ENCODE measurements around the gene B4GALT5.
"Not testable (repeated sequence)": the region's sequence is repeated elsewhere in the genome, so short reads cannot be mapped to it uniquely, and the experiment has no call there.

The B4GALT5 gene

GRCh38 chr20:49677777-49678758 lies 35.6 kb downstream of the B4GALT5 start:
- no peak for DNase-seq

- DNase-seq = no peak
Observed at GRCh38 chr20:49676581-49677291, 36.9 kb downstream of the B4GALT5 start.

GRCh38 chr20:49675368-49676151 lies 38.1 kb downstream of the B4GALT5 start:
- DNase-seq = no peak

GRCh38 chr20:49674383-49675352 lies 39.0 kb downstream of the B4GALT5 start:
- no peak for DNase-seq

GRCh38 chr20:49672096-49672664 lies 41.5 kb downstream of the B4GALT5 start:
- DNase-seq = no peak

- DNase-seq = no peak
Observed at GRCh38 chr20:49671433-49671832, 42.2 kb downstream of the B4GALT5 start.

- no peak for DNase-seq
Observed at GRCh38 chr20:49669601-49670189, 44.0 kb downstream of the B4GALT5 start.

- DNase-seq = not testable (repeated sequence)
Observed at GRCh38 chr20:49668878-49669195, 44.8 kb downstream of the B4GALT5 start.

GRCh38 chr20:49668181-49668877 lies 45.3 kb downstream of the B4GALT5 start:
- DNase-seq = no peak

- DNase-seq = no peak
Observed at GRCh38 chr20:49666911-49667310, 46.8 kb downstream of the B4GALT5 start.

- no peak for DNase-seq
Observed at GRCh38 chr20:49665796-49666195, 47.9 kb downstream of the B4GALT5 start.

- no peak for DNase-seq
Observed at GRCh38 chr20:49664612-49665313, 48.9 kb downstream of the B4GALT5 start.

- no peak for DNase-seq
Observed at GRCh38 chr20:49663112-49663511, 50.6 kb downstream of the B4GALT5 start.

- no peak for DNase-seq
Observed at GRCh38 chr20:49661560-49662329, 51.9 kb downstream of the B4GALT5 start.

GRCh38 chr20:49660912-49661311 lies 52.8 kb downstream of the B4GALT5 start:
- no peak for DNase-seq

GRCh38 chr20:49659056-49659455 lies 54.6 kb downstream of the B4GALT5 start:
- DNase-seq = no peak

GRCh38 chr20:49658508-49658907 lies 55.2 kb downstream of the B4GALT5 start:
- DNase-seq = no peak

GRCh38 chr20:49657118-49657901 lies 56.4 kb downstream of the B4GALT5 start:
- no peak for DNase-seq
